ENCODE measurements around the gene KRTAP10-2.
"Not testable (repeated sequence)": the region's sequence is repeated elsewhere in the genome, so short reads cannot be mapped to it uniquely, and the experiment has no call there.

Gene KRTAP10-2

DNA sequence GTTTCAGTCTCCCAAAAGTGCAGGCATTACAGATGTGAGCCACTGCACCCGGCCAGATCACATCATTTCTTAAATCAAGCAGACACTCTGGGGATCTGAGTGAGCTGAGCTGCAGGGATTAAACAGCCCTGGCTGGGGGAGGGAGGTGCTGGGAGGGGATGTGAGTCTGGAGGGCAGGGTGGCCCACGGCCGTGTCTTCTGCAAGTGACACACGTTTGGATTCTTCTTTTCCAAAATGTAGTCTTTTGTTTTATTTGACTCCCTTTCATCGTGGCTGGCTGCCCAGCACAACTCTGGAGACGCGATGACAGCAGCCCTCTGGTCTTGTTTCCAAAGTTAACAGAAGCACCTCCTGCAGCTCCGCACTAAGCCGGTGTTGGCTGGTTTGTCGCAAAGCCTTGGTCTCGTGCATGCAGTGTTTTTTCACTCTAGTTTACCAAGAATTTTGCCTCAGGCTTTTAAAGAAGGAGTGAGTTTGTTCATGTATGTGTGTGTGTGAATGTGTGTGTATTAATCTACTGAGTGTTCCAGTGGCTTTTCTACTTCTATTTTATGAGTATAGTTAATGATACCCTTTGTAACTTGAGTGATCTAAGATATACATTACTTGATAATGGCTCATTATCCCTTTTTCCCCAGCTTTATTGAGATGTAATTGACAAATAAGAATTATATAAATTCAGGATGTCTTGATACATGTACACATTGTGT, 31.9 kb upstream of the KRTAP10-2 start:
- DNase-seq (ENCODE audit: low spot score), result no peak

DNA sequence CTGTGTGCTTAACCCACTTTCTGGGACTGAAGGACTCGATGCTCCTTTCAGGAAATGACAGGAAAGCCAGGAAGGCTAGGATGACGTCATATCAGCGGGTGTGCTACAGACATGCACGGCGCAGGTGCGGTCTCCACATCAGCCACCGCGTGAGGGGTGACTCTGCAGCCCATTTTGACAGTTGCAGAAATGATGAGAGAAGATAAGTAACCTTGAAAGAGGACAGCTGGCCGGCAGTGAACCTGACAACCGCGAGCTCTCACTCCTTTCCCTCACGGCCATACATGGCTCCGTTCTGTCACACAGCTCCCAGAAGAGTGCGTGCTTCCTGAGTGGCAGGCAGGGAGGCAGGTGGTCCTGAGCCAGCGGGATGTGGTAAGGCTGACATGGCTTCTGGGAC, 30.8 kb upstream of the KRTAP10-2 start:
- no peak for DNase-seq (ENCODE audit: low spot score)

DNA sequence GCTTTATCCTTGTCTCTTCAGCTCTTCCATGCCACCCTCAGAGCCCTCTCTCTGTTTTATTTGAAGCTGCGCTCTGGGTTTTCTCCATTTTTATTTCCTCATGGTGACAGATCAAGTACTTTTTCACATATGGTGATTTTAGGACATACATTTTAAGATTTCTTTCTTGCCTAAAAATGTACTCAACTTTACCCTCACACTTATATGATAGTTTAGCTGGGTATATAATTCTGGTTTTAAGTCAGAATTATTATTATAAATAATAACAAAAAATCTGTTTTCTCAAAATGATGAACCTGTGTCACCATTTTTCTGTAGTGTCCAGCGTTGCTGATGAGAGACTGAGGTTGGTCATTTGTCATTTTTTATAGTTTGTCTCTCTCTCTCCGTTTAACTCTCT, 29.9 kb upstream of the KRTAP10-2 start:
- no peak for DNase-seq (ENCODE audit: low spot score)

DNA sequence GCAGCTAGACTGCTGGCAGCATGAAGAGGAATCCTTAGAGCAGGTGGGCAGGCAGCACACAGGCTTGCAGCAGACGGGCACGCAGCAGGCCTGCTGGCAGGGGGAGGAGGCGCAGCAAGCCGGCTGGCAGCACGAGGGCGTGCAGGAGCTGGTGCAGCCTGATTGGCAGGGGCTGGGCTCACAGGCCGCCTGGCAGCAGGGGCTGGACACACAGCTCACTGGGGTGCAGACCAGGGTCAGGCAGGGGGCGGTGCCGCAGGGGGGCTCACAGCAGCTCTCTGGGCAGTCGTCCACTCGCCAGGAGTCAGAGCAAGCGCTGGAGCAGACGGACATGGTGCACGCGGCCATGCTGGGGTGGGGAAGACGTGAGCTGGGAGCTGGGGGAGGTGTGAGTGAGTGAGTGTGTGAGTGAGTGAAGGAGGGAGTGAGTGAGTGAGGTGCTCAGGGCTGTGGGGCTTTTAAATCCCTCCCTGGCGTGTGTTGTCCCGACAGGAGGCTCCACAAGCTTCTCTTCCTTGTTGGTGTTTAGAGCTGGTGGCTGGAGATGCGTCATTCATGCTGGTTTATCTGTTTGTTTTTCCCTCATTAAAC, 29.0 kb upstream of the KRTAP10-2 start, which contains the start of gene KRTAP10-5:
KRTAP10-5 (minus strand) TSS at position 374 of the 591 bp plus-strand sequence; CDS start at position 348, 26 bp downstream.
- DNase-seq (ENCODE audit: low spot score), result not testable (repeated sequence)

DNA sequence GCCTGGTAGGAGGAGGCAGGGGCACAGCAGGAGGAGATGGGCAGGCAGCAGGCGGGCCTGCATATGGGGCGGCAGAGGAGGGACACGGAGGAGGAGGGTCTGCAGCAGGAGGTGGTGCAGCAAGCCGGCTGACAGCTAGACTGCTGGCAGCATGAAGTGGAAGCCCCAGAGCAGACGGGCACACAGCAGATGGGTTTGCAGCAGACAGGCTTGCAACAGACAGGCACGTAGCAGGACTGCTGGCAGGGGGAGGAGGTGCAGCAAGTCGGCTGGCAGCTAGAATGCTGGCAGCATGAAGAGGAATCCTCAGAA, 28.5 kb upstream of the KRTAP10-2 start:
- DNase-seq (ENCODE audit: low spot score), result no peak

DNA sequence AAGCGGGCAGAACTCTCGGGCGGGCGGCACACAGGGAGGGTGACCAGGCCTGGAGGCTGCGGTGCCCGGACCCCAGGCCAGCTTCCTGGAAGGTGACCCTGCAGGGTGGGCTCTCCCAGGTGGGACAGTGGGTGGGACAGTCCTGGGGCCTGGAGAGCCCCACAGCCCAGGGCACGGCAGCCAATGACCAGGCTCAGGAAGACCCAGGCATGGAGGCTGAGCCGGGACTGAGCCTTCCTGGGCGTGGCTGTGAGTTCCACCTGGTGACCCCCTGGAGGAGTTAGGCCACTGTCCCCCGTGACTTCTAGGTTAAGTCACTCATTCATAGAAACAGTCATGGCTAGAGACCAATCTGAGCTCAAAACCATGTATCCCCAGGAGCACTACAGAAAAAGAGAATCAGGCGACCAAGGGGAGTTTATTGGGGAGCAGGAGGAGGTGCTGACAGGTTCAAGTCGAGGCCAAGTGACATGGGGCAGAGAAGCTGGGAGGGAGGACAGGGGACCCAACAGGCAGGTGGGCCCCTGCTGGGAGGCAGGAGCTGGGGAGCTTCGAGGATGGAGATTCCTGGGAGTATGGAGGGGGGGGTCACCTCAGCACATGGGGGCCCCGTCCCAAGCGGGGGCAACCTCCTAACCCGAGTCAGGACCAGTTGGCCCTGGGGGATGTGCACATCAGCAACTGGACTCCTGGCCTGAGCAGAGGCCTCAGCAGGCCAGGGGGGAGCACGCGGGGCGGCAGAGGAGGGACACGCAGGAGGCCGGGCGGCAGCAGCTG, 27.9 kb upstream of the KRTAP10-2 start:
- DNase-seq (ENCODE audit: low spot score), result no peak

DNA sequence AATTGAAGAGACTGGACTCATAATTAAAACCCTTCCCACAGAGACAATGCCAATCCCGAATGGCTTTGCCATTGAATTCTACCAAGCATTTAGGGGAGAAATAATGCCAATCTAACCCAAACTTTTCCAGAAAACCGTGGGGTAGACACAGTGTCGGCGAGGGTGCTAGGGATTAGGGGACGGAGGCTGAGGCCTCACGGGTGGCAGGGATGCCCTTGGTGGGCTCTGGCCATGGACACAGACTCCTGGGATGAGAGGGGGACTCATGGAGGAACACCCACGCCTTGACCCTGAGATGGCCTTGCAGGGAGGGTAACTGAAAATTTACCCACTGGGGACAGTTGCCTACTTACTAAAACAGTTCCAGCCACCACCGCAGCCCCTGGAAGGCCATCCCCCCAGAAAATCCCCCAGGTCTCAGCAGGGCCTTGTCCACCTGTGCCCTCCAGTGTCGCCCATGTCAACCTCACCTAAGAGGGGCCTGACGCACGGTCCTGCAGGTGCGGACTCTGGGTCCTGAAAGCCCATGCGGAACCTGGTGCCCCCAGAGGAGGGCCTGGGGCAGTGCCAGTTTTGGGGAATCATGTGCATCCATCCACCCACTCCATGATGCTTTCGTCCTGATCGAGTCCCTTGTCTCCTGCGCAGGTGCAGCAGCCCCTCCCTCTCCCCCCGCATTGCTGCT, 27.2 kb upstream of the KRTAP10-2 start:
- no peak for DNase-seq (ENCODE audit: low spot score)

DNA sequence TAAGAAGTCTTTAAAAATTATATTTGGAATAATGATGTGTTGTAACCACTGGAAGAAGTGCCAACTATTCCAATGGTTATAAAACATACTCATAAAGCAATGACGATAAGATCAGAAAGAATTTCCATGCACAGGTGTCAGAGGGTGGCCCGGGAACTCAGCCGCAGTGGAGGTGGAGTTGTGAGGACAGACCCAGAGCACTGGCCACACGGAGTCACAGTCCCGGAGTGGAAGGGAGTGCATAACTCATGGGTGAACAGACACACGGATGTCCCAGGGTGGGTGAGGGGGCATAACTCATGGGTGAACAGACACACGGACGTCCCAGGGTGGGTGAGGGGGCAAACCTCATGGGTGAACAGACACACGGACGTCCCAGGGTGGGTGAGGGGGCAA, 24.7 kb upstream of the KRTAP10-2 start:
- no peak for DNase-seq (ENCODE audit: low spot score)

DNA sequence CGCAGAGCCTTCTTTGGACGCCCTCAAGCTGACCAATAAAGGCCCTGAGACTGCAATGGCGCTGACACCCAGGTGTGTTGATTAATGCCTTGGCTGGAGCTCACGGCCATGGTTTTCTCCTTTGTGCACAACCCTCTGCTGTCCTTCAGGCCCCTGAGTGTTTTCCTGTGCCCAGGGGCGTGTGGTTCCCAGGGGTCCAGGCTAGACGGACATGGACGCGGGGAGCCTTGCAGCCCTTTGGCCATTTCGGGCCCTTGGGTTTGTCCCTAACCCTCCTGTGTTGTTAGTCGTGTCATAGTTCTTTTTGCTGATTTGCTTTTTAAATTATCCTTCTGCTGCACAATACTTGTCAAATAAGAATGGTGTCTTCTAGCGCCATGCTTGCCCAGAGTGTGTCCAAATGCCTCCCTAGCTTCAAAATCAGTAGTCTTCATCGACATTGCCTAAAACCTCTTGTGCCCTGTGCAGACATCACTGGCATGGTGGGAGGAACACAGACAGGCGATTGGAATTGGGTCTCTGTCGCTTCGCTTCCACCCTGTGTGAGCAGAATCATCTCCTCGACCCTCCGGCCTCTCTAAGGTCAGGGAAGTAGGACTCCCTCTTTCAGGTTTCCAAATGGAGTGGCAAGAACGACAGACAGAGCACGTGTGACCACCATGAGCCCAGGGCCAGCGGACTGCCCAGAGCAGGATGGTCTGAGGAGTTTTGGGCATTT, 24.2 kb upstream of the KRTAP10-2 start:
- no peak for DNase-seq (ENCODE audit: low spot score)

DNA sequence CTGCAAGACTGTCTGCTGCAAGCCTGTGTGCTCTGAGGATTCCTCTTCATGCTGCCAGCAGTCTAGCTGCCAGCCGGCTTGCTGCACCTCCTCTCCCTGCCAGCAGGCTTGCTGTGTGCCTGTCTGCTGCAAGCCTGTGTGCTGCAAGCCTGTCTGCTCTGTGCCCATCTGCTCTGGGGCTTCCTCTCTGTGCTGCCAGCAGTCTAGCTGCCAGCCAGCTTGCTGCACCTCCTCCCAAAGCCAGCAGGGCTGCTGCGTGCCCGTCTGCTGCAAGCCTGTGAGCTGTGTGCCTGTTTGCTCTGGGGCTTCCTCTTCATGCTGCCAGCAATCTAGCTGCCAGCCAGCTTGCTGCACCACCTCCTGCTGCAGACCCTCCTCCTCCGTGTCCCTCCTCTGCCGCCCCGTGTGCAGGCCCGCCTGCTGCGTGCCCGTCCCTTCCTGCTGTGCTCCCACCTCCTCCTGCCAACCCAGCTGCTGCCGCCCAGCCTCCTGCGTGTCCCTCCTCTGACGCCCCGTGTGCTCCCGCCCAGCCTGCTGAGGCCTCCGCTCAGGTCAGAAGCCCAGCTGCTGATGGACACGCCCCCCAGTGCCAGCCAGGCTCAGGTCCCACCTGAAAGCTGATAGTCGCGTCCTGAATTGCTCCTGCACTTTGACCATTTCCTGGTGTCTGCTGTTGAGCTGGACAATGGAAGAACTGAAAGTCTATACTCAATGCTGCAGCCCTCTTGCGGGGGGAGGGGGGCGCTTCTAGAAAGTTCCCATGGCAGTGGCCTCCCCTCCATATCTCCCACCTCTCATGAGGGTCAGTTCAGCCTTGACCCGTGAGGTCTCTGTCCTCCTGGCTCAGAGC, 23.4 kb upstream of the KRTAP10-2 start:
- DNase-seq (ENCODE audit: low spot score), result no peak

DNA sequence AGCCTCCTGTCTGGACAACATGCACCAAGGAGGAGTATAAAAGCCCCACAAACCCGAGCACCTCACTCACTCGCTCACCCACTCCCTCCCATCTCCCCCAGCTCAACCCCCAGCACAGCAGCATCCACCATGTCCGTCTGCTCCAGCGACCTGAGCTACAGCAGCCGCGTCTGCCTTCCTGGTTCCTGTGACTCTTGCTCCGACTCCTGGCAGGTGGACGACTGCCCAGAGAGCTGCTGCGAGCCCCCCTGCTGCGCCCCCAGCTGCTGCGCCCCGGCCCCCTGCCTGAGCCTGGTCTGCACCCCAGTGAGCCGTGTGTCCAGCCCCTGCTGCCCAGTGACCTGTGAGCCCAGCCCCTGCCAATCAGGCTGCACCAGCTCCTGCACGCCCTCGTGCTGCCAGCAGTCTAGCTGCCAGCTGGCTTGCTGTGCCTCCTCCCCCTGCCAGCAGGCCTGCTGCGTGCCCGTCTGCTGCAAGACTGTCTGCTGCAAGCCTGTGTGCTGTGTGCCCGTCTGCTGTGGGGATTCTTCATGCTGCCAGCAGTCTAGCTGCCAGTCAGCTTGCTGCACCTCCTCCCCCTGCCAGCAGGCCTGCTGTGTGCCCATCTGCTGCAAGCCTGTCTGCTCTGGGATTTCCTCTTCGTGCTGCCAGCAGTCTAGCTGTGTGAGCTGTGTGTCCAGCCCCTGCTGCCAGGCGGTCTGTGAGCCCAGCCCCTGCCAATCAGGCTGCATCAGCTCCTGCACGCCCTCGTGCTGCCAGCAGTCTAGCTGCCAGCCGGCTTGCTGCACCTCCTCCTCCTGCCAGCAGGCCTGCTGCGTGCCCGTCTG, 22.5 kb upstream of the KRTAP10-2 start, which contains the start of gene KRTAP10-4:
KRTAP10-4 (plus strand) TSS at position 100 of the 827 bp plus-strand sequence; CDS start at position 130, 30 bp downstream.
- DNase-seq (ENCODE audit: low spot score), result not testable (repeated sequence)

DNA sequence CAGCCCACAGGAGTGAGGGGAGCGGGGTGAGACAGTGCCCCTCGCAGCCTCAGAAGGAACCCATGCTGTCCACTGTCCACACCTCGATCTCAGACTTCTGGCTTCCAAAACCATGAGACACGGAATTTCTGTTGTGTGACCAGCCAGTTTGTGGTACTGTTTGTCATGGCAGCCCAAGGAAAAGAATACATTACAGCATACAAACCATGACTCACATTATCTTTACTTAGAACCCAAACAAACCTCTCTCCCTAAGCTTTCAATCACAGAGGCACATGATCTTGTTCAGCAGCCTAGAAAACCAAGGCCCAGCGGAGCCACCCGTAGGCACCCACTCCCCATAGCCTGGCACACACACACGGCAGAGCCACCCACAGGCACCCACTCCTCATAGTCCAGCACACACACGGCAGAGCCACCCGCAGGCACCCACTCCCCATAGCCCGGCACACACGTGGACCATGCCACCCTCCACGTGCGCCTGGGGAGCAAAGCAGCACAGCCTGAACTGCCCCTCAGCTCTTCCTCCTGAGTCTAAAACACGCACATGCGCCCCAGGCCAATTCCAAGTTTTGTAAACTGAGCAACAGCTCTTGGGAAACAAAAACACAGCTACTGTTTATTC, 21.8 kb upstream of the KRTAP10-2 start:
- DNase-seq (ENCODE audit: low spot score), result no peak

DNA sequence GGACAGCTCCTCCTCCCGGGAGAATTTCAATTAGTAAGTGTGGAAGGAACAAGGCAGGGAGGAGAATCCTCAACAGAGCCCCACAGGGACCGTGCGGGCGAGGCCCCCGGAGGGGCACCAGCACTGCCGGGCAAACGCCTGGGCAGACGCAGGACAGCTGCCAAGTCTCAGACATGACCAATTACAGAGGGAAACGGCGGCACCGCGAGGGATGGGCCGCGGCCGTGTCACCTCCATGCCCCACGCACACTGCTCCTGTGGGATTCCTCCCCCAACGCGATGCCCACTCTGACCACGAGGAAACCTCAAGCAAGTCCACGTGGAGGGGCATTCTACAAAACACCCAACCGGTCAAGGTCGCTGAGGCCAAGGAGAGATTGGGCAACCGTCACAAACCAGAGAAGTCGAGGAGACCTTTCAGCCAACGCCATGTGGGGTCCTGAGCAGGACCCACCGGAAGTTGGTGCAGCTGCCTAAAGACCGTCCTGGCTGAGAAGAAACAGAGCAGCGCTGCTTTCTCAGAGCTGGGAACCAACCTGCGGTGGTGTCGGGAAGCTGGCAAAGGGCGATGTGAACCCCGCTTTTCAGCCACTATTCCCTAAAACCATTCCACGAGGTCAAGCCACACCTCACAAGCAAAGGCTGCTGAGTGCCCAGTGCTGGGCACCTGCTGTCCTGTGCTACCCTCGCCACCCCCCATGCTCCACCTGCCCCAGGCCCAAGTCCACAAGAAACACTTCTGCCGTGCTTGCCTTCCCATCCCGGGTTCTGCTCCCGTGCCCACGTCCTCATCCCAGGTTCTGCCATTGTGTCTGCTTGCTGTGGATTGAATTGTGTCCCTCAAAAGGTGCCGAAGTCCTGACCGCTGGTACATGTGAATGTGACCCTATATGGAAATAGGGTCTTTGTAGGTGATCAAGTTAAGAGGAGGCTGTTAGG, 20.8 kb upstream of the KRTAP10-2 start:
- DNase-seq (ENCODE audit: low spot score), result no peak

DNA sequence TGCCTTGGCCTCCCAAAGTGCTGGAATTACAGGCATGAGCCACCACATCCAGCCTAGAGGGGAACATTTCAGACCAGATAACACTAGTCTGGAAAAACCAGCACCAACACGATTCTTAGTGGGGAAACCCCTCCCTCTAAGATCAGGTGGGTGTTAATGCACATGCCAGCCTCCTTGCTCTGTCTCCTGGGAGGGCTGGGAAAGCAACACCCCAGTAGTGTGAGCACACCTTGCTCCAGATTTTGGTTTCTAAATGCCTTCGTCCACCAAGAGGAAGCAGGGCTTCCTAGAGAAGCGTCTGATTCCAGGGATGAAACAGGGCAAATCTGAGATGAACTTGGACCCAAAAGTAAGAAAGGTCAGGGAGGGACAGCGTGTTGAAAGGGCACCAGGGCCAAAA, 20.0 kb upstream of the KRTAP10-2 start:
- DNase-seq (ENCODE audit: low spot score), result no peak

DNA sequence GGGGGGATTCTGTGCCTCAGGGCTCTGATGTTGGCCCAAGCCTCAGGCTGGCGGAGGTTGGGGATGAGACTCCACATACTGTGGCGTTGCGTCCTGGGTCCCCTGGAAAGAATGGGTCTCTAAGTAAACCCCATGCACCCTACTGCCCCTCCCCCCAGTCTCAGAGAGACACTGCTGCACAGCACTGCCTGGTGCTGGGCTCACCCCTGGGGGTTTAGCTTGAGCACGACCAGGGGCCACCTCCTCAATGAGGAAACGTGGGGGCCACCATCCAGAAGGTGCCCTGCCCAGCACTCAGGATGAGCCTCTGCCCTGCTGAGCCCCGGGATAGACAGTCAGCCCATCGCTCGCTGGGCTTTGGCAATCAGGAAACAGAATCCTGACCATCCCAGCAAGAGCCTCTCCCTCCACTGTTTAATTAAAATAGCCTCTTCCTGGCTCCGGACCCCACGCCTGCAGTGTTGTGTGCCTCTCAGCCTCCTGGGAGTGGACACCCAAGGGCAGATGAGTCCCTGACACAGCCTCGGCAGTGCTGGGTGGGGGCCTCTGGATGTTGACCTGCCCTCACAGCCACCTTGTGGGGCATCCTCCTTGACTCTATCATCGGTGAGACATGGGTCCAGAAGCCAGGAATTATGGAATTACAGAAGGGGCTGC, 18.7 kb upstream of the KRTAP10-2 start:
- DNase-seq (ENCODE audit: low spot score), result no peak

DNA sequence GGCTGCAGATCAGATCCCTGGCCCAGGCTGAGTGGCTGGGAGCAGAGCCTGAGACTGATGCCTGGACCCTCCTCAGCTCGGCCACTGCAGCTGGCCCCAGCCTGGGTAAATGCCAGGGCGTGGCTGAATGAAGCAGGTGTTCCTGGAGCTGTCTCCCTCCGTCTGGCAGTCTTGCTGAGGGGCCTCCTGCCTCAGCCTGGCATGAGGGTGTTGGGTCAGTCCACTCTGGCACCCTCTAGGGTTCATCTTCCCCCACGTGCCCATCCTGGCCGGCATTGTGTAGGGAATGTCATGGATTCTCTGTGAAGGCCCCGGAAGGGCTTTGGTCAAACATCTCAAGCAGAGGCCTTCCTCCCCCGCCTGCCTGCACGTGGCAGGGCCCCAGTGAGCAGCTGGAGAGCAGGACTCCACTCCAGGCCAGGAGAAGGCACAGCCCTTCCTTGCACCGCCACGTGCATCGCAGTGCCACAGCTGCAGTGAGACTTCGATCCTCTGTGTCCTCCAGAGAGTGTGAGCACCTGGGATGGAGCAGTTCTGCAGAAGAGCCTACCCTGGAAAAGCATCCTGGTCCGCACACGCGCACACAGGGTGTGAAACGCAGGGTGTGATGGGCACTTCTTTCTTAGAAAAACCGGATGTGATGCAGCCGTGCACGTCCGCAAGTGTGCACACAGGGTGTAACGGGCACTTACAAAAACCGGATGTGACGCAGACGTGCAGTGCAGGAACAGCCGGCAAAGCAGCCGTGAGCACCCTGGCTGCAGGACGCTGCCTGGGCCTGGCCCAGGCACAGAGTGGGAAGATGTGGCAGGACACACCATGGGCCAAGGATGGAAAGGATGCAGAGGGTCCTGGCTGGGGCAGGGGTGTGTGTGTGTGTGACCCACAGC, 17.6 kb upstream of the KRTAP10-2 start:
- no peak for DNase-seq (ENCODE audit: low spot score)

DNA sequence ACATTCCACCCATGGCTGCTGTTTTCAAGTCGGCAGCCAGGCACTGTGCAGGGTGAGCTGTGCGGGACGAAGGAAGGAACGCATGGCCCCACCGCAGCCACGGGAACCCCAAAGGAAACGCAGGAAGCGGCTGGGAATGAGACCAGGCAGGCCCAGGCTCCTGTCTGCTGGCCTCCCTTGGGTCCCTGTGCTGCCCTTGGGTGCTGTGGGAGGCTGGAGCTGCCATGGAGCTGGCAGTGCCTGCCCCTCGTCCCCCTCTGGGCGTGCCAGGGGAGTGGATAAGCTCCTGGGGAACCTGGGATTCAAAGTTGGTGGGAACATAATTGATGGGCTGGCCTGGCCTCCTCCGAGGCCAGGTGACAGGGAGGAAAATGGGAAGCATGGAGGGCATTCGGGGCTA, 17.0 kb upstream of the KRTAP10-2 start:
- DNase-seq (ENCODE audit: low spot score), result no peak

All from left forelimb (tissue), 1 donor.